CD14-positive monocyte (primary cell): ENCODE results near the gene ACCS. TPM values are rescaled to one million over a fixed set of nuclear protein-coding genes. Genes with fewer than 3 reads are reported as not detected.

ENCODE experiments used
- DNase-seq, 3 donors: peaks; one replicate each; pipeline ENCODE4 v3.0.0-alpha.2; 2011 to 2022
- H2AFZ ChIP-seq: 2 replicates; pipeline ENCODE4 v1.6.0; 2012; ENCODE audit warnings: mild to moderate bottlenecking, low read depth, low read length, inconsistent platforms; ENCODE audit not compliant: insufficient read depth, poor library complexity, severe bottlenecking
- H3K27ac ChIP-seq, 2 donors: 1 replicate in 1 of 2; 2 replicates in 1 of 2; pipeline ENCODE4 v1.5.1; 2012 to 2013; ENCODE audit warnings: low read length in 2 of 2, control low read depth in 1 of 2, inconsistent platforms in 1 of 2, low read depth in 1 of 2, mild to moderate bottlenecking in 1 of 2
- H3K27me3 ChIP-seq, 2 donors: one replicate each; pipeline versions ENCODE4 v1.6.0 to v1.6.1; 2011 to 2013; ENCODE audit warnings: low read length in 2 of 2; ENCODE audit not compliant: control insufficient read depth in 2 of 2, insufficient read depth in 2 of 2
- H3K36me3 ChIP-seq, 2 donors: replicated peaks in 1 of 2; 1 replicate in 1 of 2; 2 replicates in 1 of 2; pipeline versions ENCODE4 v1.5.1 to v1.6.1; 2012 to 2013; ENCODE audit warnings: low read length in 2 of 2, control low read depth in 1 of 2, inconsistent platforms in 1 of 2, mild to moderate bottlenecking in 1 of 2; ENCODE audit not compliant: insufficient read depth in 2 of 2, control insufficient read depth in 1 of 2
- H3K4me1 ChIP-seq, 2 donors: 1 replicate in 1 of 2; 2 replicates in 1 of 2; pipeline versions ENCODE4 v1.5.1 to v1.6.1; 2012 to 2013; ENCODE audit warnings: low read length in 2 of 2, control low read depth in 1 of 2, inconsistent platforms in 1 of 2, mild to moderate bottlenecking in 1 of 2, moderate library complexity in 1 of 2; ENCODE audit not compliant: insufficient read depth in 2 of 2, control insufficient read depth in 1 of 2
- H3K4me2 ChIP-seq: replicated peaks from 2 replicates; pipeline ENCODE3; 2012; ENCODE audit warnings: low read length, moderate library complexity, mild to moderate bottlenecking; ENCODE audit not compliant: poor library complexity, severe bottlenecking; ENCODE audit errors: extremely low read depth
- H3K4me3 ChIP-seq, 3 experiments: fragments of 200-600 bp in 1 of 3; sonication (generic) in 1 of 3; replicated peaks in 1 of 3; 1 replicate in 2 of 3; 2 replicates in 1 of 3; pipeline ENCODE4 v1.5.1; 2011 to 2013; ENCODE audit warnings: low read length in 3 of 3, mild to moderate bottlenecking in 3 of 3, control low read depth in 2 of 3, low read depth in 2 of 3, inconsistent platforms in 1 of 3, moderate library complexity in 1 of 3
- H3K79me2 ChIP-seq: 2 replicates; pipeline ENCODE4 v1.6.0; 2012; ENCODE audit warnings: mild to moderate bottlenecking, control low read depth, inconsistent platforms, low read length, moderate library complexity; ENCODE audit not compliant: insufficient read depth
- H3K9ac ChIP-seq: 2 replicates; pipeline ENCODE4 v1.6.0; 2017; ENCODE audit warnings: low read length, mild to moderate bottlenecking; ENCODE audit not compliant: insufficient read depth, poor library complexity, severe bottlenecking
- H3K9me3 ChIP-seq, 2 donors: replicated peaks in 1 of 2; 1 replicate in 1 of 2; 2 replicates in 1 of 2; pipeline versions ENCODE4 v1.5.1 to v1.6.1; 2012 to 2013; ENCODE audit warnings: low read length in 2 of 2, control low read depth in 1 of 2; ENCODE audit not compliant: control insufficient read depth in 1 of 2, insufficient read depth in 1 of 2
- H4K20me1 ChIP-seq: 2 replicates; pipeline ENCODE4 v1.6.0; 2012; ENCODE audit warnings: mild to moderate bottlenecking, low read length, control low read depth, moderate library complexity; ENCODE audit not compliant: insufficient read depth
- H3K27ac Mint-ChIP-seq, 7 donors: one replicate each; pipeline ENCODE4 v1.8.0; 2020; ENCODE audit warnings: mild to moderate bottlenecking in 7 of 7, mixed read lengths in 7 of 7, moderate library complexity in 6 of 7, inconsistent platforms in 2 of 7
- H3K27me3 Mint-ChIP-seq, 3 donors: one replicate each; pipeline ENCODE4 v1.8.0; 2021 to 2022; ENCODE audit warnings: low read depth in 3 of 3, mild to moderate bottlenecking in 3 of 3, mixed read lengths in 3 of 3, moderate library complexity in 3 of 3, inconsistent platforms in 1 of 3
- H3K36me3 Mint-ChIP-seq, 2 donors: one replicate each; pipeline ENCODE4 v1.8.0; 2020; ENCODE audit warnings: mixed read lengths in 2 of 2, inconsistent platforms in 1 of 2, mild to moderate bottlenecking in 1 of 2
- H3K4me1 Mint-ChIP-seq: one replicate; pipeline ENCODE4 v1.8.0; 2020; ENCODE audit warnings: mild to moderate bottlenecking, mixed read lengths
- H3K4me3 Mint-ChIP-seq, 2 donors: one replicate each; pipeline ENCODE4 v1.8.0; 2020; ENCODE audit warnings: mild to moderate bottlenecking in 2 of 2, mixed read lengths in 2 of 2, moderate library complexity in 1 of 2
- H3K9me3 Mint-ChIP-seq, 7 donors: one replicate each; pipeline ENCODE4 v1.8.0; 2020 to 2022; ENCODE audit warnings: mixed read lengths in 7 of 7, mild to moderate bottlenecking in 6 of 7, moderate library complexity in 6 of 7, inconsistent platforms in 2 of 7
- WGBS: methylation state at CpG from one replicate; pipeline ENCODE4 v1.1.5; 2013; ENCODE audit warnings: missing lambda C conversion rate; ENCODE audit not compliant: insufficient coverage; 5-methylcytosine and 5-hydroxymethylcytosine counted together
- intact Hi-C, 2 donors: fragments of 100-400 bp; cut with micrococcal nuclease; formaldehyde crosslinking; loops; one replicate each; pipeline versions ENCODE4 v1.15.0 to v1.15.1; 2023
- polyA plus RNA-seq, 3 donors: library from polyadenylated mRNA; depleted of rRNA in 1 of 3; unstranded in 2 of 3; stranded (reverse) in 1 of 3; fragments of 300-500 nt in 2 of 3; fragments of >200 nt in 1 of 3; fragmentation: Illumina TruSeq in 2 of 3; gene quantifications; 1 replicate in 2 of 3; 2 replicates in 1 of 3; pipeline ENCODE4 v1.2.3, GENCODE V29; 2012 to 2021
- TF ChIP-seq, protein P1 (sequence below): fragments of 200-600 bp; IDR thresholded peaks from one replicate; pipeline ENCODE4 v1.8.0; 2022; ENCODE audit warnings: antibody characterized with exemption, mild to moderate bottlenecking

ACCS gene
- polyA plus RNA-seq, 3 donors, result 1.3 to 46.6 (median 1.7) TPM

DNA sequence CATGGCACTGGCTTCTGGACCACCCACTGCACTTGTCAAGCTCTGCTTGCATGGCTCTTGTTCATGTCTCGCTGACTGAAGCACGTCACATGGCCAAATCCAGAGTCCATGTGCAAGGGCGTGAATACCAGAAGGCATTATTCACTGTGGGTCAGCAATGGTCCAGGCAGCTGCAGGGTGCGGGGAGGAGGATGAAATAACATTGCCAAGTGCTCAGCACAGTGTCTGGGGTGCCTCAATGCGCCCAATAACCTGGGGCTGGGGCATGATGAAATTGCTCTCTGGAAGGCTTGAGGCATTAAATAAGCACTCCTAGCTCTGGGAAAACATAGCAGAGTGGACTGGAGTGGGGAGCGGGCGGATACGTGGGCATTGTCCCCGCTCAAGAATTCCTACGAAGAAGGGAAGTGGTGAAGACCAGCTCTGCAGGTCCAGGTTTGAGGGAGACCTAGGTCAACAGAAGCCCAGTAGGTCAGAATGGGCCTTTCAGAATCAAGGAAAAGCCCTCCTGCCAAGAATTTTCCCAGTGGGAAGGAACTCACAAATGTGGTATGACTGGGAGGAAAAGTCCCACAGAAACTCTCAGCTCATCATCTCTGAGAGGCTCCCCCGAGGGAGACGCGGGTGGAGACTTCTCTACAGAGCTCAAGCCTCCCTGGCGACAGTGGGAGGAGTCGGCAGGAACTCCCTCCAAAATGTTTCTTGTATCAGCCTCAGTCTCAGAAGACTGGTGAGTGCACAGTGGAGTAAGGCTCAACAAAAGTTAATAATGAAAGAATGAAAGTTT, 33.6 kb upstream of the ACCS start:
- H3K9me3 ChIP-seq, result no peaks in the 10 kb centered on the region
- no peaks in the 10 kb centered on the region for H3K36me3 Mint-ChIP-seq
- H3K4me3 Mint-ChIP-seq, result no peak overlapping the region
- H3K4me2 ChIP-seq, result no peak overlapping the region
- H3K4me1 ChIP-seq, result no peaks in the 10 kb centered on the region
- TF ChIP-seq, protein P1, sequence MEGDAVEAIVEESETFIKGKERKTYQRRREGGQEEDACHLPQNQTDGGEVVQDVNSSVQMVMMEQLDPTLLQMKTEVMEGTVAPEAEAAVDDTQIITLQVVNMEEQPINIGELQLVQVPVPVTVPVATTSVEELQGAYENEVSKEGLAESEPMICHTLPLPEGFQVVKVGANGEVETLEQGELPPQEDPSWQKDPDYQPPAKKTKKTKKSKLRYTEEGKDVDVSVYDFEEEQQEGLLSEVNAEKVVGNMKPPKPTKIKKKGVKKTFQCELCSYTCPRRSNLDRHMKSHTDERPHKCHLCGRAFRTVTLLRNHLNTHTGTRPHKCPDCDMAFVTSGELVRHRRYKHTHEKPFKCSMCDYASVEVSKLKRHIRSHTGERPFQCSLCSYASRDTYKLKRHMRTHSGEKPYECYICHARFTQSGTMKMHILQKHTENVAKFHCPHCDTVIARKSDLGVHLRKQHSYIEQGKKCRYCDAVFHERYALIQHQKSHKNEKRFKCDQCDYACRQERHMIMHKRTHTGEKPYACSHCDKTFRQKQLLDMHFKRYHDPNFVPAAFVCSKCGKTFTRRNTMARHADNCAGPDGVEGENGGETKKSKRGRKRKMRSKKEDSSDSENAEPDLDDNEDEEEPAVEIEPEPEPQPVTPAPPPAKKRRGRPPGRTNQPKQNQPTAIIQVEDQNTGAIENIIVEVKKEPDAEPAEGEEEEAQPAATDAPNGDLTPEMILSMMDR, result no peak
- WGBS, result 84% methylated on average over 15 of the region's 15 CpGs
- H3K27ac Mint-ChIP-seq, result no peak overlapping the region
- no peak overlapping the region for H3K4me3 ChIP-seq
- no peak overlapping the region for H2AFZ ChIP-seq
- intact Hi-C loops, result no loop called here
- no peaks in the 10 kb centered on the region for H3K79me2 ChIP-seq
- H3K36me3 ChIP-seq, result no peaks in the 10 kb centered on the region
- H3K27me3 ChIP-seq, result no peaks in the 10 kb centered on the region
- H3K27ac ChIP-seq, result no peak overlapping the region
- H4K20me1 ChIP-seq, result no peaks in the 10 kb centered on the region
- H3K27me3 Mint-ChIP-seq, result peaks cover 11 to 16% (median 12%) of the 10 kb centered on the region in 3 donors
- no peaks in the 10 kb centered on the region for H3K4me1 Mint-ChIP-seq
- no peaks in the 10 kb centered on the region for H3K9me3 Mint-ChIP-seq
- H3K9ac ChIP-seq, result no peak overlapping the region
- DNase-seq, result no peak

DNA sequence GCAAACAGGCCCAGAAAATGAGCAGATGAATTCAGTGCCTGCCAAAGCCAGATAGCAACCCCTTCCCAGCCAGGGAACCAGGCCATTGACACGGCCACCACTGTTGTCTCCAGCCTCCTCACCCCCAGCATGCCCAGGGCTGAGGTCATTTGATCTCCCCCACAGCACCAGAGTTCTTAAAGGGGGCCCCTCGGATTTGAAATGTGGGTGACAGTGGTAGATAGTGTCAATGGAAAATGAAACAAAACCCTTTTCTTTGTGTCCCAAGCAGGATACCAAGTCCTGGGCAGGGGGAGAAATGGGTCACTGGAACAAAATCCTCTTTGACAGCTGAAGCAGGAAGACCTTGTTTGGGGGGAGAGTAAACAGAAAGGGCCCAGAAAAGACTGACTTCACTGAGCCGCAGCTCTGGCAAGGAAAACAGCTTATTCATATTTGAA, 32.6 kb upstream of the ACCS start:
- Histone ChIP-seq H3K79me2 (no peaks in the 10 kb centered on the region), H3K36me3 (no peaks in the 10 kb centered on the region), H3K27me3 (no peaks in the 10 kb centered on the region), H3K9me3 (no peaks in the 10 kb centered on the region), H2AFZ (no peak overlapping the region), H4K20me1 (no peaks in the 10 kb centered on the region), H3K27ac (no peak overlapping the region), H3K9ac (no peak overlapping the region), H3K4me1 (no peaks in the 10 kb centered on the region), H3K4me3 (no peak overlapping the region), H3K4me2 (no peak overlapping the region)
- Mint-ChIP-seq H3K9me3 (no peaks in the 10 kb centered on the region), H3K4me3 (peak overlapping the region in 1 of 2 donors; percentile 10), H3K27me3 (peaks cover 15 to 20% (median 18%) of the 10 kb centered on the region in 3 donors), H3K36me3 (no peaks in the 10 kb centered on the region), H3K4me1 (no peaks in the 10 kb centered on the region), H3K27ac (peak overlapping the region in 1 of 7 donors; percentile 31)
- intact Hi-C loops, result no loop called here
- TF ChIP-seq, protein P1, result no peak
- no peak for DNase-seq
- no CpG with 5 or more reads among the region's 3 CpGs for WGBS
